ENCODE data around the gene PXDN.

The PXDN gene

GRCh38 chr2:1659951-1660565 lies 84.3 kb downstream of the PXDN start:
- DNase-seq (ENCODE audit: low read depth) = no peak
- no peak for TF ChIP-seq CTCF (conservative IDR thresholded peaks at IDR 0.05; ENCODE audit: low read depth, low read length)
- no peak overlapping the region for H3K4me3 ChIP-seq (ENCODE audit: low read length)

GRCh38 chr2:1658394-1659151 lies 85.7 kb downstream of the PXDN start:
- H3K4me3 ChIP-seq (ENCODE audit: low read length) = no peak overlapping the region
- DNase-seq (ENCODE audit: low read depth) = no peak
- no peak for TF ChIP-seq CTCF (conservative IDR thresholded peaks at IDR 0.05; ENCODE audit: low read depth, low read length)

GRCh38 chr2:1656961-1657841 lies 87.1 kb downstream of the PXDN start:
- TF ChIP-seq CTCF (conservative IDR thresholded peaks at IDR 0.05; ENCODE audit: low read depth, low read length) = no peak
- no peak for DNase-seq (ENCODE audit: low read depth)
- H3K4me3 ChIP-seq (ENCODE audit: low read length) = no peak overlapping the region

- TF ChIP-seq CTCF (conservative IDR thresholded peaks at IDR 0.05; ENCODE audit: low read depth, low read length) = no peak
- no peak for DNase-seq (ENCODE audit: low read depth)
- no peak overlapping the region for H3K4me3 ChIP-seq (ENCODE audit: low read length)
Observed at GRCh38 chr2:1656326-1656960, 87.9 kb downstream of the PXDN start.

GRCh38 chr2:1655461-1655860 lies 88.9 kb downstream of the PXDN start:
- no peak for DNase-seq (ENCODE audit: low read depth)
- no peak for TF ChIP-seq CTCF (conservative IDR thresholded peaks at IDR 0.05; ENCODE audit: low read depth, low read length)
- H3K4me3 ChIP-seq (ENCODE audit: low read length) = no peak overlapping the region

- no peak for DNase-seq (ENCODE audit: low read depth)
- no peak for TF ChIP-seq CTCF (conservative IDR thresholded peaks at IDR 0.05; ENCODE audit: low read depth, low read length)
Observed at GRCh38 chr2:1654696-1655374, 89.5 kb downstream of the PXDN start.

More at GRCh38 chr2:1654696-1655374, 89.5 kb downstream of the PXDN start:
- H3K4me3 ChIP-seq (ENCODE audit: low read length) = no peak overlapping the region
